ENCODE results near the gene STXBP5.

The STXBP5 gene

DNA sequence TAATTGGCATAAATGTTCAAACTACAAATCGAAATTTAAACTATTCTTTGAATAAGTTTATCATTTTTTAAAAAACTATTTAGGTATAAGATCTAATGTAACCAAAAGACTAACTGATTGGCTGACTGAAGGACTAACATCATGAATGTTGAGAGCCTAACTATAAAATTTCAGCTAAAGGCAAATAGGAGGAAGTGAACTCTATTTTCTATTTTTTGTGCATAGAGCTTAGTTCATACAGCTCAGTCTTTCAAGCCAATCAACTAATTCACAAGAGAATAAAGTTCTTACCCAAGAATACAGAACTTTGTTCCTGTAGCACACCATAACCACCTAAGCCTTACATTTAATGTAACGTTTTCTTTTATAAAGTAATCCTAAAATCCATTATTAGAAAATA lies 46.3 kb upstream of the STXBP5 start:
- Histone ChIP-seq H3K36me3 (replicated peaks; ENCODE audit: low read depth, low read length) (no peaks in the 10 kb centered on the region), H3K9me3 (ENCODE audit: insufficient read depth, low read length) (no peaks in the 10 kb centered on the region), H3K9ac (ENCODE audit: low read length) (no peak overlapping the region), H3K4me2 (ENCODE audit: low read length) (no peak overlapping the region), H3K27ac (ENCODE audit: low read length) (no peak overlapping the region), H3K79me2 (ENCODE audit: low read length) (no peaks in the 10 kb centered on the region), H2AFZ (ENCODE audit: low read depth, low read length) (no peak overlapping the region), H3K4me3 (ENCODE audit: low read length) (no peak overlapping the region), H3K27me3 (ENCODE audit: low read depth, low read length) (peaks cover 3% of the 10 kb centered on the region; the same call in 1 of the 2 replicates), H4K20me1 (ENCODE audit: insufficient read depth, low read length) (no peaks in the 10 kb centered on the region), H3K4me1 (ENCODE audit: low read length) (no peaks in the 10 kb centered on the region)
- TF ChIP-seq EZH2phosphoT487 (IDR thresholded peaks at IDR 0.05; ENCODE audit: low read depth) = no peak

DNA sequence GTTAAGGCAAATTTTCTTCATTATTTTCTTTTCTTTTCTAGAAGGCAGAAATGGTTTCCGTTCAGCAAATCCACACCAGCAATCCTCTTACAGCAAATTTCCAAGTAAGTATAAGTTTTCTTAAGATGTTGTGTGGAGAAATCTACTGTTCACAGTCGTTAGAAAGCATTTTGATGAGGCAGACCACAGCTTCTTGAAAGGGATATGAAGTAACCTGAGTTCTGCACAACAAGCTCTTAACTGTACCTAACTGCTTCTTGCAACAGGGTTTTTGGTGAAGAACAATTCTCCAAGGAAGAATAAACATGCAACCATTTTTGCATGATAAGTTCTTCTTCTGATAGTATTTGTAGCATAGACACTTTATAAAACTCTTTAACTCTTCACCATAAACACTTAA lies 45.3 kb upstream of the STXBP5 start:
- Histone ChIP-seq H3K4me3 (ENCODE audit: low read length) (no peak overlapping the region), H3K4me2 (ENCODE audit: low read length) (no peak overlapping the region), H3K27me3 (ENCODE audit: low read depth, low read length) (peaks cover 3% of the 10 kb centered on the region; the same call in 1 of the 2 replicates), H2AFZ (ENCODE audit: low read depth, low read length) (no peak overlapping the region), H3K79me2 (ENCODE audit: low read length) (no peaks in the 10 kb centered on the region), H3K27ac (ENCODE audit: low read length) (no peak overlapping the region), H3K9me3 (ENCODE audit: insufficient read depth, low read length) (no peaks in the 10 kb centered on the region), H3K9ac (ENCODE audit: low read length) (no peak overlapping the region), H3K4me1 (ENCODE audit: low read length) (no peaks in the 10 kb centered on the region), H3K36me3 (replicated peaks; ENCODE audit: low read depth, low read length) (no peaks in the 10 kb centered on the region), H4K20me1 (ENCODE audit: insufficient read depth, low read length) (no peaks in the 10 kb centered on the region)
- TF ChIP-seq EZH2phosphoT487 (IDR thresholded peaks at IDR 0.05; ENCODE audit: low read depth) = no peak
- TF ChIP-seq, protein P1, sequence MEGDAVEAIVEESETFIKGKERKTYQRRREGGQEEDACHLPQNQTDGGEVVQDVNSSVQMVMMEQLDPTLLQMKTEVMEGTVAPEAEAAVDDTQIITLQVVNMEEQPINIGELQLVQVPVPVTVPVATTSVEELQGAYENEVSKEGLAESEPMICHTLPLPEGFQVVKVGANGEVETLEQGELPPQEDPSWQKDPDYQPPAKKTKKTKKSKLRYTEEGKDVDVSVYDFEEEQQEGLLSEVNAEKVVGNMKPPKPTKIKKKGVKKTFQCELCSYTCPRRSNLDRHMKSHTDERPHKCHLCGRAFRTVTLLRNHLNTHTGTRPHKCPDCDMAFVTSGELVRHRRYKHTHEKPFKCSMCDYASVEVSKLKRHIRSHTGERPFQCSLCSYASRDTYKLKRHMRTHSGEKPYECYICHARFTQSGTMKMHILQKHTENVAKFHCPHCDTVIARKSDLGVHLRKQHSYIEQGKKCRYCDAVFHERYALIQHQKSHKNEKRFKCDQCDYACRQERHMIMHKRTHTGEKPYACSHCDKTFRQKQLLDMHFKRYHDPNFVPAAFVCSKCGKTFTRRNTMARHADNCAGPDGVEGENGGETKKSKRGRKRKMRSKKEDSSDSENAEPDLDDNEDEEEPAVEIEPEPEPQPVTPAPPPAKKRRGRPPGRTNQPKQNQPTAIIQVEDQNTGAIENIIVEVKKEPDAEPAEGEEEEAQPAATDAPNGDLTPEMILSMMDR (IDR thresholded peaks at IDR 0.05; ENCODE audit: low read depth, low read length) = no peak

DNA sequence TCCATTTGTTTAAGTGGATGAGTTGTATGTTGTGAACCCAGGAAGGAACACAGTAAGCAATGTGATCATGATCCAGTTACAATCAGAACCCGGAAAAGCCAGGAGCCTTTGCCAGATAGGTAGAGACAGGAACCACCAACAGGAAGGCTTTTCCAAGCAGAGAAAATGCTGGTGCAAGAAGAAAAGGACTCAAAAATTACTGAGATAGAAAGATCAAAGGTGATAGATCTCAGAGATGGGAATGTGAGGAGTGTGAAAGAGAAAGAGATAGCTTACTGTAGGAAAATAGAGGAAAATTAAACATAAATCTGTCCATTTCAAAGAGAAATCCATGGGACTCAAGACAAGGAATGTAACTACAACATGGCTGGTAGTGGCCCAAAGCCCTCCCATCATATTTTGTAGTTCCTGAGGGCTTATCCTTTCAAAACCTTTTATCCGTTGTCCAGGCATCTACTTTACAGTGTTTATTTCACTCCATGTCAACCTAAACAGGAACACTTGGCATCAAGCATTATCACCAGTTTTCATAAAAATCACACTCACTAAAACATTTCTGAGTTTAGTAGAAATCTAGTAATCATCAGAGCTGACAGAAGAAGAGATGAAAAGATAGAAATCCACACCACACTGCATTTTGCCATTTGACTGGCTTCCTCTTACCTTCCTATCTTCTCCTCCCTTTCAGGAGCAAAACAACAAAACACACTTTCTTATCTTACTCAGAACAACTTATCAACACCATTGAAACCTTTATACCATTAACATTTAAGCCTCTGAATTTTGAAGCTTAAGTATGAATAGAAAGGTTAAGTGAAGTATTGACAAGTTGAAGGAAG lies 44.5 kb upstream of the STXBP5 start:
- no peaks in the 10 kb centered on the region for H3K79me2 ChIP-seq (ENCODE audit: low read length)
- no peak for TF ChIP-seq EZH2phosphoT487 (IDR thresholded peaks at IDR 0.05; ENCODE audit: low read depth)
- TF ChIP-seq, protein P1 (IDR thresholded peaks at IDR 0.05; ENCODE audit: low read depth, low read length) = no peak
- no peak overlapping the region for H3K9ac ChIP-seq (ENCODE audit: low read length)
- H3K4me2 ChIP-seq (ENCODE audit: low read length) = no peak overlapping the region
- peaks cover 3% of the 10 kb centered on the region; the same call in 1 of the 2 replicates for H3K27me3 ChIP-seq (ENCODE audit: low read depth, low read length)
- no peaks in the 10 kb centered on the region for H4K20me1 ChIP-seq (ENCODE audit: insufficient read depth, low read length)
- H3K9me3 ChIP-seq (ENCODE audit: insufficient read depth, low read length) = no peaks in the 10 kb centered on the region
- no peak overlapping the region for H2AFZ ChIP-seq (ENCODE audit: low read depth, low read length)
- no peaks in the 10 kb centered on the region for H3K4me1 ChIP-seq (ENCODE audit: low read length)
- no peak overlapping the region for H3K27ac ChIP-seq (ENCODE audit: low read length)
- no peak overlapping the region for H3K4me3 ChIP-seq (ENCODE audit: low read length)
- no peaks in the 10 kb centered on the region for H3K36me3 ChIP-seq (replicated peaks; ENCODE audit: low read depth, low read length)

DNA sequence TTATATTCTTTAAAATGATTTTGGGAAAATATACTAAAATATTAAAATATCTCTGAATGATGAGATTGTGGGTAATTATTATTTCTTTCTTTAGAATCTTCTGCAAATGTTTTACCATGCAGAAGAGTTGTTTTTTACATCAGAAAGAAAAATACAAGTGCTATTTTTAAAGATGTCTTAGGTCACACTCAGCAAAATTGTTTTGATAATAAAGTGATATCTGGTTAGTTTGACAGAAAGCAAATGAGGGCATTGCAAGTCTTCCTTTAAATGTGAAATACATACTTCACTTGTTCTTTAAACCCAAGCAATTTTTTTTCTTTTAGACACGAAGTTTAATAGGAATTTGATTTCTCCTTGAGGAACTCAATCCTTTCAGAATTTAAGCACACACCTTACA lies 43.6 kb upstream of the STXBP5 start:
- Histone ChIP-seq H3K36me3 (replicated peaks; ENCODE audit: low read depth, low read length) (no peaks in the 10 kb centered on the region), H3K27ac (ENCODE audit: low read length) (no peak overlapping the region), H3K79me2 (ENCODE audit: low read length) (no peaks in the 10 kb centered on the region), H3K4me2 (ENCODE audit: low read length) (no peak overlapping the region), H2AFZ (ENCODE audit: low read depth, low read length) (no peak overlapping the region), H4K20me1 (ENCODE audit: insufficient read depth, low read length) (no peaks in the 10 kb centered on the region), H3K4me3 (ENCODE audit: low read length) (no peak overlapping the region), H3K9me3 (ENCODE audit: insufficient read depth, low read length) (no peaks in the 10 kb centered on the region), H3K27me3 (ENCODE audit: low read depth, low read length) (peaks cover 3% of the 10 kb centered on the region; the same call in 1 of the 2 replicates), H3K9ac (ENCODE audit: low read length) (no peak overlapping the region), H3K4me1 (ENCODE audit: low read length) (no peaks in the 10 kb centered on the region)
- TF ChIP-seq, protein P1 (IDR thresholded peaks at IDR 0.05; ENCODE audit: low read depth, low read length) = no peak
- no peak for TF ChIP-seq EZH2phosphoT487 (IDR thresholded peaks at IDR 0.05; ENCODE audit: low read depth)
